Vagina (tissue), 2 donors: ENCODE results near the gene HAUS6.

ENCODE experiments used
- CTCF ChIP-seq, 3 experiments: fragments of 450-650 bp in 2 of 3; fragments of 200-600 bp in 1 of 3; sonication (generic) in 1 of 3; IDR thresholded peaks; one replicate each; pipeline ENCODE4 v1.5.1; 2017 to 2019; ENCODE audit warnings: antibody characterized with exemption in 3 of 3, mild to moderate bottlenecking in 2 of 3, moderate library complexity in 2 of 3
- POLR2A ChIP-seq, 2 donors: fragments of 450-650 bp; IDR thresholded peaks; one replicate each; pipeline ENCODE4 v1.6.1; 2017; ENCODE audit warnings: antibody characterized with exemption in 2 of 2, mild to moderate bottlenecking in 2 of 2, moderate library complexity in 2 of 2
- POLR2AphosphoS5 ChIP-seq, 2 donors: sonication (generic); formaldehyde crosslinking; IDR thresholded peaks; one replicate each; pipeline ENCODE4 v1.9.0; 2017; ENCODE audit warnings: antibody characterized with exemption in 2 of 2, mild to moderate bottlenecking in 2 of 2, low read depth in 1 of 2; ENCODE audit not compliant: insufficient read depth in 1 of 2

- TF ChIP-seq CTCF (IDR thresholded peaks at IDR 0.05) (no peak), POLR2A (IDR thresholded peaks at IDR 0.05) (no peak), POLR2AphosphoS5 (IDR thresholded peaks at IDR 0.05; ENCODE audit: insufficient read depth in 1 of 2, low read depth in 1 of 2) (no peak)
Observed at GRCh38 chr9:19127871-19128500, 25.3 kb upstream of the HAUS6 start.
